Astrocyte (in vitro differentiated cells and primary cell): ENCODE results near the gene RIMS4. TPM values are rescaled to one million over a fixed set of nuclear protein-coding genes. Genes with fewer than 3 reads are reported as not detected.

Source experiments
- DNase-seq: peaks from one replicate; pipeline ENCODE4 v3.0.0-alpha.2; 2010; ENCODE audit warnings: low read depth
- FAIRE-seq: peaks from 2 replicates; lab custom pipeline; 2011; peaks lifted over from hg19 to GRCh38; lab: Jason Lieb, UNC
- H2AFZ ChIP-seq: 2 replicates; pipeline ENCODE4 v1.6.0; 2012; ENCODE audit warnings: low read depth, low read length, inconsistent platforms
- H3K27ac ChIP-seq: 2 replicates; pipeline ENCODE4 v1.5.1; 2011; ENCODE audit warnings: low read depth, low read length, inconsistent platforms
- H3K27me3 ChIP-seq: 2 replicates; pipeline ENCODE4 v1.6.0; 2011; ENCODE audit warnings: low read length, inconsistent platforms; ENCODE audit not compliant: insufficient read depth
- H3K36me3 ChIP-seq: 2 replicates; pipeline ENCODE4 v1.5.1; 2011; ENCODE audit warnings: low read length, inconsistent platforms; ENCODE audit not compliant: insufficient read depth
- H3K4me1 ChIP-seq: 2 replicates; pipeline ENCODE4 v1.5.1; 2011; ENCODE audit warnings: low read length, inconsistent platforms; ENCODE audit not compliant: insufficient read depth
- H3K4me2 ChIP-seq: 2 replicates; pipeline ENCODE4 v1.6.0; 2012; ENCODE audit warnings: low read length, inconsistent platforms
- H3K4me3 ChIP-seq: 2 replicates; pipeline ENCODE4 v1.5.1; 2011; ENCODE audit warnings: low read depth, mild to moderate bottlenecking, low read length, inconsistent platforms; ENCODE audit not compliant: insufficient read depth
- H3K79me2 ChIP-seq: 2 replicates; pipeline ENCODE4 v1.6.0; 2012; ENCODE audit warnings: mild to moderate bottlenecking, low read length, inconsistent platforms; ENCODE audit not compliant: insufficient read depth
- H3K9ac ChIP-seq: 2 replicates; pipeline ENCODE4 v1.6.0; 2012; ENCODE audit warnings: mild to moderate bottlenecking, low read length, inconsistent platforms
- H3K9me3 ChIP-seq: 2 replicates; pipeline ENCODE4 v1.5.1; 2012; ENCODE audit warnings: low read depth, mild to moderate bottlenecking, low read length, inconsistent platforms; ENCODE audit not compliant: insufficient read depth
- H4K20me1 ChIP-seq: 2 replicates; pipeline ENCODE4 v1.6.0; 2012; ENCODE audit warnings: low read length, inconsistent platforms; ENCODE audit not compliant: insufficient read depth
- H3K27ac Mint-ChIP-seq: one replicate; pipeline ENCODE4 v1.8.0; 2021; ENCODE audit warnings: mild to moderate bottlenecking, mixed read lengths; ENCODE audit not compliant: unreplicated experiment
- H3K27me3 Mint-ChIP-seq: one replicate; pipeline ENCODE4 v1.8.0; 2021; ENCODE audit warnings: low read depth, mixed read lengths; ENCODE audit not compliant: unreplicated experiment
- H3K36me3 Mint-ChIP-seq: one replicate; pipeline ENCODE4 v1.8.0; 2021; ENCODE audit warnings: low read depth, mixed read lengths; ENCODE audit not compliant: unreplicated experiment
- H3K4me1 Mint-ChIP-seq: one replicate; pipeline ENCODE4 v1.8.0; 2021; ENCODE audit warnings: low read depth, mixed read lengths; ENCODE audit not compliant: unreplicated experiment
- H3K4me3 Mint-ChIP-seq: one replicate; pipeline ENCODE4 v1.8.0; 2021; ENCODE audit warnings: mild to moderate bottlenecking, moderate library complexity, mixed read lengths; ENCODE audit not compliant: unreplicated experiment
- H3K9me3 Mint-ChIP-seq: one replicate; pipeline ENCODE4 v1.8.0; 2021; ENCODE audit warnings: mild to moderate bottlenecking, mixed read lengths; ENCODE audit not compliant: unreplicated experiment
- CTCF ChIP-seq: IDR thresholded peaks from 2 replicates; pipeline ENCODE4 v1.5.1; 2011; ENCODE audit warnings: low read depth, mild to moderate bottlenecking, inconsistent platforms, low read length, moderate library complexity; ENCODE audit not compliant: insufficient read depth
- EZH2 ChIP-seq: IDR thresholded peaks from 2 replicates; pipeline ENCODE4 v1.6.1; 2012; ENCODE audit warnings: mild to moderate bottlenecking, low read length, inconsistent platforms; ENCODE audit not compliant: insufficient read depth
- total RNA-seq: library from RNA; stranded (reverse); gene quantifications from 2 replicates; pipeline ENCODE4 v1.2.1, GENCODE V29; 2021

The RIMS4 gene
- total RNA-seq, 1 donor from 2014 or later: 0.48 TPM

GRCh38 chr20:44705364-44706094, 104.8 kb downstream of the RIMS4 start:
- H4K20me1 ChIP-seq: peaks cover 10% of the 10 kb centered on the region
- no peak overlapping the region for H3K4me3 ChIP-seq
- Mint-ChIP-seq H3K9me3 (no peaks in the 10 kb centered on the region), H3K27ac (peak overlapping the region; percentile 29), H3K36me3 (no peaks in the 10 kb centered on the region), H3K27me3 (peaks cover 8% of the 10 kb centered on the region), H3K4me1 (peaks cover 27% of the 10 kb centered on the region), H3K4me3 (no peak overlapping the region)
- H3K79me2 ChIP-seq: no peaks in the 10 kb centered on the region
- no peak overlapping the region for H3K4me2 ChIP-seq
- no peak overlapping the region for H2AFZ ChIP-seq
- no peak for TF ChIP-seq EZH2
- H3K9ac ChIP-seq: no peak overlapping the region
- no peaks in the 10 kb centered on the region for H3K36me3 ChIP-seq
- DNase-seq: no peak
- peaks cover 18% of the 10 kb centered on the region for H3K27me3 ChIP-seq
- FAIRE-seq: no peak
- H3K4me1 ChIP-seq: peaks cover 31% of the 10 kb centered on the region
- no peaks in the 10 kb centered on the region for H3K9me3 ChIP-seq
- H3K27ac ChIP-seq: no peak overlapping the region

GRCh38 chr20:44704551-44704971, 105.8 kb downstream of the RIMS4 start:
- no peak for FAIRE-seq

GRCh38 chr20:44703956-44704488, 106.3 kb downstream of the RIMS4 start:
- H3K27ac Mint-ChIP-seq: peak overlapping the region; percentile 9
- Histone ChIP-seq H3K36me3 (no peaks in the 10 kb centered on the region), H3K4me3 (no peak overlapping the region), H3K79me2 (no peaks in the 10 kb centered on the region), H3K4me1 (peaks cover 31% of the 10 kb centered on the region), H2AFZ (no peak overlapping the region), H3K27me3 (peaks cover 21% of the 10 kb centered on the region), H3K27ac (no peak overlapping the region), H3K4me2 (peak overlapping the region; percentile 23), H4K20me1 (peaks cover 10% of the 10 kb centered on the region), H3K9me3 (no peaks in the 10 kb centered on the region), H3K9ac (no peak overlapping the region)
- no peak for TF ChIP-seq CTCF
- no peak for TF ChIP-seq EZH2
- H3K9me3 Mint-ChIP-seq: no peaks in the 10 kb centered on the region
- H3K27me3 Mint-ChIP-seq: peaks cover 8% of the 10 kb centered on the region
- DNase-seq (no peak), FAIRE-seq (no peak)
- peaks cover 27% of the 10 kb centered on the region for H3K4me1 Mint-ChIP-seq
- no peak overlapping the region for H3K4me3 Mint-ChIP-seq
- no peaks in the 10 kb centered on the region for H3K36me3 Mint-ChIP-seq

More at GRCh38 chr20:44704551-44704971, 105.8 kb downstream of the RIMS4 start:
- H3K4me1 ChIP-seq: peaks cover 31% of the 10 kb centered on the region
- Mint-ChIP-seq H3K27me3 (peaks cover 8% of the 10 kb centered on the region), H3K9me3 (no peaks in the 10 kb centered on the region), H3K4me3 (no peak overlapping the region), H3K4me1 (peaks cover 27% of the 10 kb centered on the region), H3K36me3 (no peaks in the 10 kb centered on the region), H3K27ac (no peak overlapping the region)
- no peaks in the 10 kb centered on the region for H3K36me3 ChIP-seq
- H3K27ac ChIP-seq: no peak overlapping the region
- no peak overlapping the region for H2AFZ ChIP-seq
- no peak overlapping the region for H3K9ac ChIP-seq
- H4K20me1 ChIP-seq: peaks cover 10% of the 10 kb centered on the region
- peak overlapping the region; percentile 23 for H3K4me2 ChIP-seq
- TF ChIP-seq CTCF (no peak), EZH2 (no peak)
- no peaks in the 10 kb centered on the region for H3K9me3 ChIP-seq
- H3K27me3 ChIP-seq: peaks cover 24% of the 10 kb centered on the region
- no peak overlapping the region for H3K4me3 ChIP-seq
- no peaks in the 10 kb centered on the region for H3K79me2 ChIP-seq
- DNase-seq: peak; percentile 73
